Measurements from ENCODE around the gene DNAJC25.

DNA sequence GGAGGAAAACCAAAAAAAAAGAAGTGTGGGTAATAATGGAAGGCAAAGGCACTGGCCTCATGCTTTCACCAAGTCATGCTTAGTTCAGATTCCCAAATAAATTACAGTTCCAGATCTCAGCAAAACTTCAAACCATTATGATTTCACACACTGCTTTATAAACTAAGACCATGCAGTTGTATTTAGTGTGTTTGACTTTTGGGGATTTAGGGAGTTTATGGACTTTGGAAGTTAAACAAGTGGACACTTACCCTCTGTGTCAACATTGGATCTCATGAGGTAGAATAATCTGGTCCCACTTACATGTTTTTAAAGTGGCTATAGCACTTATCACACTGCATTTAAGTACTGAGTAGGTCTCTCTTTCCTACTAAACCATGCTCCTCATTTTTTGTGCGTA is 3.7 kb downstream of the DNAJC25 start:
- TF ChIP-seq, protein P1, sequence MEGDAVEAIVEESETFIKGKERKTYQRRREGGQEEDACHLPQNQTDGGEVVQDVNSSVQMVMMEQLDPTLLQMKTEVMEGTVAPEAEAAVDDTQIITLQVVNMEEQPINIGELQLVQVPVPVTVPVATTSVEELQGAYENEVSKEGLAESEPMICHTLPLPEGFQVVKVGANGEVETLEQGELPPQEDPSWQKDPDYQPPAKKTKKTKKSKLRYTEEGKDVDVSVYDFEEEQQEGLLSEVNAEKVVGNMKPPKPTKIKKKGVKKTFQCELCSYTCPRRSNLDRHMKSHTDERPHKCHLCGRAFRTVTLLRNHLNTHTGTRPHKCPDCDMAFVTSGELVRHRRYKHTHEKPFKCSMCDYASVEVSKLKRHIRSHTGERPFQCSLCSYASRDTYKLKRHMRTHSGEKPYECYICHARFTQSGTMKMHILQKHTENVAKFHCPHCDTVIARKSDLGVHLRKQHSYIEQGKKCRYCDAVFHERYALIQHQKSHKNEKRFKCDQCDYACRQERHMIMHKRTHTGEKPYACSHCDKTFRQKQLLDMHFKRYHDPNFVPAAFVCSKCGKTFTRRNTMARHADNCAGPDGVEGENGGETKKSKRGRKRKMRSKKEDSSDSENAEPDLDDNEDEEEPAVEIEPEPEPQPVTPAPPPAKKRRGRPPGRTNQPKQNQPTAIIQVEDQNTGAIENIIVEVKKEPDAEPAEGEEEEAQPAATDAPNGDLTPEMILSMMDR (IDR thresholded peaks at IDR 0.05; ENCODE audit: control extremely low read depth in 1 of 3, insufficient read depth in 1 of 3, low read depth in 1 of 3, low read length in 3 of 3): no peak
- TF ChIP-seq USF2 (IDR thresholded peaks at IDR 0.05; ENCODE audit: low read length) (no peak), ZNF274 (IDR thresholded peaks at IDR 0.05; ENCODE audit: borderline replicate concordance, extremely low read depth, low read length) (no peak), EZH2 (IDR thresholded peaks at IDR 0.05; ENCODE audit: low read depth, low read length, severe bottlenecking) (no peak), SIN3A (conservative IDR thresholded peaks at IDR 0.05 in 1 of 2, IDR thresholded peaks at IDR 0.05 in 1 of 2; ENCODE audit: low read depth in 1 of 2, low read length in 2 of 2) (no peak), JUND (IDR thresholded peaks at IDR 0.05; ENCODE audit: low read length) (no peak), TAF1 (IDR thresholded peaks at IDR 0.05; ENCODE audit: low read depth, low read length) (no peak), FOSL1 (IDR thresholded peaks at IDR 0.05; ENCODE audit: insufficient read depth, low read depth, low read length) (no peak), POLR2A (IDR thresholded peaks at IDR 0.05; ENCODE audit: control extremely low read depth in 1 of 2, low read depth in 2 of 2, low read length in 2 of 2) (no peak), POLR2AphosphoS5 (IDR thresholded peaks at IDR 0.05; ENCODE audit: low read depth, low read length) (no peak), BACH1 (IDR thresholded peaks at IDR 0.05; ENCODE audit: low read length) (no peak)
- TF ChIP-seq, protein P2, sequence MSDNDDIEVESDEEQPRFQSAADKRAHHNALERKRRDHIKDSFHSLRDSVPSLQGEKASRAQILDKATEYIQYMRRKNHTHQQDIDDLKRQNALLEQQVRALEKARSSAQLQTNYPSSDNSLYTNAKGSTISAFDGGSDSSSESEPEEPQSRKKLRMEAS (IDR thresholded peaks at IDR 0.05): no peak
